Measurements from ENCODE around the gene SMIM3.
"Not testable (repeated sequence)": the region's sequence is repeated elsewhere in the genome, so short reads cannot be mapped to it uniquely, and the experiment has no call there.

- not testable (repeated sequence) for TF ChIP-seq CTCF (IDR thresholded peaks at IDR 0.05 in 4 of 5, conservative IDR thresholded peaks at IDR 0.05 in 1 of 5); POLR2A (IDR thresholded peaks at IDR 0.05)
Observed at GRCh38 chr5:150743142-150743488, 35.4 kb upstream of the SMIM3 start.
